ENCODE results near the gene NPM1.
"Not testable (repeated sequence)": the region's sequence is repeated elsewhere in the genome, so short reads cannot be mapped to it uniquely, and the experiment has no call there.

NPM1 gene

GRCh38 chr5:171351536-171352073 is 36.0 kb upstream of the NPM1 start:
- no peak overlapping the region for H3K4me3 ChIP-seq (ENCODE audit: low read depth, low read length)
- POLR2A ChIA-PET, result no interaction called here
- DNase-seq (ENCODE audit: low read depth, low spot score), result no peak
- no peak for TF ChIP-seq CTCF (IDR thresholded peaks at IDR 0.05; ENCODE audit: insufficient read depth, low read length, missing control alignments)
- CTCF ChIA-PET, result interaction anchor here (0.6 to 2.9 kb wide), 4 partner anchors 9 to 182 kb away, joined by 3 to 23 read pairs (median 8); no protein-coding TSS in a partner anchor

GRCh38 chr5:171355302-171355724 is 32.3 kb upstream of the NPM1 start:
- H3K4me3 ChIP-seq (ENCODE audit: low read depth, low read length), result no peak overlapping the region
- no peak for TF ChIP-seq CTCF (IDR thresholded peaks at IDR 0.05; ENCODE audit: insufficient read depth, low read length, missing control alignments)
- ChIA-PET CTCF (interaction anchor here (1.4 kb wide), 1 partner anchor 18 kb away, joined by 3 read pairs; no protein-coding TSS in a partner anchor), POLR2A (no interaction called here)
- DNase-seq (ENCODE audit: low read depth, low spot score), result no peak

GRCh38 chr5:171357843-171358242 is 29.8 kb upstream of the NPM1 start:
- H3K4me3 ChIP-seq (ENCODE audit: low read depth, low read length), result no peak overlapping the region
- POLR2A ChIA-PET, result no interaction called here
- no peak for TF ChIP-seq CTCF (IDR thresholded peaks at IDR 0.05; ENCODE audit: insufficient read depth, low read length, missing control alignments)
- CTCF ChIA-PET, result interaction anchor here (1.4 kb wide), 1 partner anchor 11 kb away, joined by 3 read pairs; no protein-coding TSS in a partner anchor
- no peak for DNase-seq (ENCODE audit: low read depth, low spot score)

GRCh38 chr5:171361151-171361550 is 26.5 kb upstream of the NPM1 start:
- CTCF ChIA-PET; DNase-seq (ENCODE audit: low read depth, low spot score); H3K4me3 ChIP-seq (ENCODE audit: low read depth, low read length); POLR2A ChIA-PET: not testable (repeated sequence)

- ChIA-PET CTCF (interaction anchor here (1.0 kb wide), 1 partner anchor 11 kb away, joined by 3 read pairs; no protein-coding TSS in a partner anchor), POLR2A (interaction anchor here (1.5 kb wide), 1 partner anchor 25 kb away, joined by 4 read pairs; the partner anchor contains the start of gene NPM1)
Observed at GRCh38 chr5:171363249-171363648, 24.4 kb upstream of the NPM1 start.

GRCh38 chr5:171363846-171364245 is 23.8 kb upstream of the NPM1 start:
- no peak for DNase-seq (ENCODE audit: low read depth, low spot score)
- ChIA-PET CTCF (interaction anchor here (1.0 kb wide), 1 partner anchor 11 kb away, joined by 3 read pairs; no protein-coding TSS in a partner anchor), POLR2A (interaction anchor here (1.5 kb wide), 1 partner anchor 24 kb away, joined by 4 read pairs; the partner anchor contains the start of gene NPM1)
- no peak for TF ChIP-seq CTCF (IDR thresholded peaks at IDR 0.05; ENCODE audit: insufficient read depth, low read length, missing control alignments)
- no peak overlapping the region for H3K4me3 ChIP-seq (ENCODE audit: low read depth, low read length)

More at GRCh38 chr5:171363249-171363648, 24.4 kb upstream of the NPM1 start:
- DNase-seq (ENCODE audit: low read depth, low spot score); H3K4me3 ChIP-seq (ENCODE audit: low read depth, low read length): not testable (repeated sequence)

GRCh38 chr5:171365351-171365750 is 22.3 kb upstream of the NPM1 start:
- CTCF ChIA-PET, result no interaction called here
- peak; percentile 20 for TF ChIP-seq CTCF (IDR thresholded peaks at IDR 0.05; ENCODE audit: insufficient read depth, low read length, missing control alignments)
- DNase-seq (ENCODE audit: low read depth, low spot score), result no peak
- H3K4me3 ChIP-seq (ENCODE audit: low read depth, low read length), result no peak overlapping the region
- POLR2A ChIA-PET, result no interaction called here
